Activated CD4-positive, alpha-beta memory T cell treated with anti-CD3 and anti-CD28 coated beads, Interleukin-2, amount 10 ng/mL, durations not matched to agents 7 days and 5 days (primary cell): ENCODE measurements around the gene GGT7. TPM values are rescaled to one million over a fixed set of nuclear protein-coding genes. Genes with fewer than 3 reads are reported as not detected.

ENCODE experiments used
- CTCF ChIA-PET: fragments of 350-600 bp; sonication (Branson Sonifier 250); formaldehyde crosslinking; loops from one replicate; lab custom pipeline; 2021; ENCODE audit warnings: antibody characterized with exemption, inconsistent platforms; lab: Charles Lee
- POLR2A ChIA-PET: fragments of 350-600 bp; sonication (Branson Sonifier 250); formaldehyde crosslinking; loops from one replicate; lab custom pipeline; 2021; ENCODE audit warnings: antibody characterized with exemption; lab: Charles Lee
- DNase-seq: peaks from one replicate; pipeline ENCODE4 v3.0.0-alpha.2; 2020
- H3K27ac Mint-ChIP-seq: one replicate; pipeline ENCODE4 v1.8.0; 2021; ENCODE audit warnings: mild to moderate bottlenecking, mixed read lengths
- H3K27me3 Mint-ChIP-seq: one replicate; pipeline ENCODE4 v1.8.0; 2021; ENCODE audit warnings: mixed read lengths
- H3K36me3 Mint-ChIP-seq: one replicate; pipeline ENCODE4 v1.8.0; 2021; ENCODE audit warnings: low read depth, mixed read lengths
- H3K4me1 Mint-ChIP-seq: one replicate; pipeline ENCODE4 v1.8.0; 2021; ENCODE audit warnings: mixed read lengths
- H3K4me3 Mint-ChIP-seq: one replicate; pipeline ENCODE4 v1.8.0; 2021; ENCODE audit warnings: mild to moderate bottlenecking, mixed read lengths
- H3K9me3 Mint-ChIP-seq: one replicate; pipeline ENCODE4 v1.8.0; 2021; ENCODE audit warnings: mixed read lengths
- total RNA-seq, 2 experiments: library from RNA; stranded (reverse); gene quantifications; one replicate each; pipeline ENCODE4 v1.2.3, GENCODE V29; 2021

Gene GGT7
- total RNA-seq, 2 experiments from 2014 or later: 5.7 to 5.9 TPM

- Mint-ChIP-seq H3K36me3 (peaks cover 7% of the 10 kb centered on the region), H3K27me3 (no peaks in the 10 kb centered on the region), H3K4me3 (no peak overlapping the region), H3K27ac (no peak overlapping the region), H3K4me1 (peaks cover 4% of the 10 kb centered on the region), H3K9me3 (no peaks in the 10 kb centered on the region)
- ChIA-PET CTCF (interaction anchor here (0.6 kb wide), 1 partner anchor 393 kb away, joined by 3 read pairs; no protein-coding TSS in a partner anchor), POLR2A (no interaction called here)
- no peak for DNase-seq
These were observed 74.3 kb downstream of the GGT7 start for GRCh38 chr20:34798328-34798727.

GRCh38 chr20:34797012-34797995 is 75.4 kb downstream of the GGT7 start:
- peaks cover 7% of the 10 kb centered on the region for H3K36me3 Mint-ChIP-seq
- DNase-seq: no peak
- CTCF ChIA-PET: interaction anchor here (1.1 kb wide), 1 partner anchor 28 kb away, joined by 5 read pairs; no protein-coding TSS in a partner anchor
- H3K27me3 Mint-ChIP-seq: no peaks in the 10 kb centered on the region
- POLR2A ChIA-PET: interaction anchor here (1.0 kb wide), 1 partner anchor 13 kb away, joined by 3 read pairs; no protein-coding TSS in a partner anchor
- no peak overlapping the region for H3K4me3 Mint-ChIP-seq
- no peaks in the 10 kb centered on the region for H3K9me3 Mint-ChIP-seq
- H3K4me1 Mint-ChIP-seq: peaks cover 4% of the 10 kb centered on the region
- no peak overlapping the region for H3K27ac Mint-ChIP-seq

Other genes starting within 250 kb of the GGT7 start
- gene PIGU, start 195.8 kb downstream of the GGT7 start, total RNA-seq: 10 to 100 TPM; 18.3 to 18.6 TPM
- gene TP53INP2, start 168.5 kb downstream of the GGT7 start, total RNA-seq: 1 to 10 TPM; 3.3 TPM
- 10 to 100 TPM; 28.9 to 29.8 TPM for gene NCOA6, start 47.2 kb downstream of the GGT7 start, total RNA-seq
- gene ACSS2, start 3.8 kb upstream of the GGT7 start, total RNA-seq: 10 to 100 TPM; 43.5 to 47.5 TPM
- gene GSS, start 83.0 kb upstream of the GGT7 start, total RNA-seq: 10 to 100 TPM; 54.2 to 60.0 TPM
- under 1 TPM; 0.08 to 0.15 TPM for gene MYH7B, start 83.0 kb upstream of the GGT7 start, total RNA-seq
- gene TRPC4AP, start 220.0 kb upstream of the GGT7 start, total RNA-seq: 10 to 100 TPM; 63.5 to 65.7 TPM